GM15510 (cell line): ENCODE data around the gene RERE.

Experiments used
- POLR2A ChIP-seq: IDR thresholded peaks from 3 replicates; pipeline ENCODE4 v1.6.1; 2011; ENCODE audit warnings: borderline replicate concordance; ENCODE audit not compliant: insufficient read length; ENCODE audit errors: extremely low read depth

RERE gene

DNA sequence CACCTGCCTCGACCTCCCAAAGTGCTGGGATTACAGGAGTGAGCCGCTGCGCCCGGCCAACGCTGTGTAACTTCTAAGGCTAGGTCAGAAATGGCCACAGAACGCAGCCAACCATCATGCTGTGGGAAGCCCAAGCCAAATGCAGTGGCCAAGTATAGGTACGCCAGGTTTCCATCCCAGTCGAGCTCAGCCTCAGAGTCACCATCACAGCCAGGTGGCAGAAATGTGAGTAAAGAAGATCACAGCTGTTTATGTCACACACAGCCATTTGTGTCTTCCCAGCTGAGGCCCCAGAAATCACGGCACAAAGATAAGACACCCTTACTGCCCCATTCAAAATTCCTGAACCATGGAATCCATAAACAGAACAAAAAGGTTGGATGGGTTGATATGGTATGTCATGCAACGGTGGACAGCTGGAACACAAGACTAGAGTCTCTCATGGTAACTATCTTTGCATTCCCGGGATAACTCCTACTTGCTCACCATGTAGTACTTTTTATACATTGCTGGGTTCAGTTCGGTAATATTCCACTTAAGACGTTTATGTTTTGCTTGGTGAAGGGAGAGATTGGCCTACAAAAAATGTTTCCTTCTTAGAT lies 415.2 kb downstream of the RERE start:
- TF ChIP-seq POLR2A = no peak

DNA sequence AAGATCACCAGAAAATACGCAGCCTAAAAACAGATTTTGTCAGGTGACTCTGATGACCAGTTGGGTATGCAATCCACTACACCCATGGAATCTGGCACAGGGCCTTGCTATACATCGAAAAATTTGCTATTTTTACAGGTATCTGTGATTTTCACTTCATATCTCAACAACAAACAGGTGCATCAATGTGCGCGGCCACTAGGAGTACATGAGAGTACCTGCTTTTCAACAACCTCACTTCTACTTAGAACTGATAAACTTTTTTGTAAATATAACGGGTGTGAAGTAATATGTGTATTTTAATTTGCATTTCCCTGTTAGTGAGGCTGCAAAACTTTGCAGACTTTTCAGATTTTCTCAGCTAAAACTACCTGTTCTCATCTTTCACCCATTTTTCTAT lies 418.8 kb downstream of the RERE start:
- TF ChIP-seq POLR2A = no peak

DNA sequence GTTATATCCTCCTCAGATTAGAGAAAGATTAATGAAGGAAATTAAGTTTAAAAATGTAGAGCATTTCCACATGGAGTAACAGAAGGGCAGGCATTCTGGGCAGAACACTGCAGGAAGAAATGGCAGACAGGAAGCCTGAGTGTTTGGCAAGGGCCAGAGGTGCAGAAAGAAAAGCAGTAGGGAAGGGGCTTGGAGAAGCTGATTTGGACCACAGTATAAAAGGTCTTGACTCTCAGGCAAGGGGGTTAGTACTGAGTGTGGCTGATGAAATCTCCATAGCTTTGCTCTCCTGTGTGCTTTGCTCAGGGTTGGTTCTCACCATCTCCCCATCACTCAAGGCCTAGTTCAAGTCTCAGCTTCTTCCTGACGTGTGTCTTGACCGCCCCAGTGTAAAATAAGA lies 419.4 kb downstream of the RERE start:
- TF ChIP-seq POLR2A = no peak

DNA sequence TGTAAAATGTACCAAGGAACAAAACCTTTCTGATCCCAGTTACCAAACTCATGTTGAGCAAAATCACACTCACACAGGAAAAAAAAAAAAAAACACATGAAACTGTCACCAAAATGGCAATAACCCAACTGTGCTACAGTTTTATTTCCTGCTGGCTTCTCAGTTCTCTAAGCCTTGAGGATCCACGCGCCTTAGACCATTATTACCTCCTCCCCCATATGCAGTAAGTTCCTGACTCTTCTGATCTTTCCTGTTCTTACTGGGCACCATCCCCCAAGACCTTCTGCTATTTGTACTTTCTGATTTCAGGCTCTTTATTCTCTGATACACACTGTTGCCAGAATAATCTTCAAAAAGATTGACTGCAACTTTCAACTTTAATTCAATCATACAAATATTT lies 419.9 kb downstream of the RERE start:
- no peak for TF ChIP-seq POLR2A

DNA sequence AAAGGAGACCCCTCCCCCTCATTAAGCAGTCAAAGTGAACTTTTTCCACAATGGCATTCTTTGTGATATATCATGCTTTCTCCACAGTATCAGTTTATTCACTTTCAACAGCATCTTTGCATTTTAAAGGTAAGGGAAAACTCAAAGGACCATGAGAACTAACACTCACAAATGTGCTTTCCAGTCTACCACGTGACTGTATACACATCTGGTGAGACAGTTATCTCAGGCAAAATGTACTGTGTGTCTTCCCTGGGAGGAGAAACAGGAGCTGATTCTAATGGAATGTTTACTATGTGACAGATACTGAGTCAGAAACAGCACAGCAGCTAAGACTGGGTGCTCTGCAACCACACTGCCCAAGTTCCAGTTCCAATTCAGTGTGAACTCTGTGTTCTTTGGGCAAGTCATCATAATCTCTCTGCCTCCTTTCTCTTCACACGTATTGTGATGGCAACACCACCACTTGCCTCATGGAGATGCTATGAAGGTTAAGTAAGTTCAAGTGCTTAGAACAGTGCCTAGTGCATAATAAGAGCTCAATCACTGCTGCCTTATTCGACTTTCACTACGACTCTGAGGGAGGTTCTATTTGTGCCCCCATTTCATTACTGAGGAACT lies 420.5 kb downstream of the RERE start:
- TF ChIP-seq POLR2A = no peak

DNA sequence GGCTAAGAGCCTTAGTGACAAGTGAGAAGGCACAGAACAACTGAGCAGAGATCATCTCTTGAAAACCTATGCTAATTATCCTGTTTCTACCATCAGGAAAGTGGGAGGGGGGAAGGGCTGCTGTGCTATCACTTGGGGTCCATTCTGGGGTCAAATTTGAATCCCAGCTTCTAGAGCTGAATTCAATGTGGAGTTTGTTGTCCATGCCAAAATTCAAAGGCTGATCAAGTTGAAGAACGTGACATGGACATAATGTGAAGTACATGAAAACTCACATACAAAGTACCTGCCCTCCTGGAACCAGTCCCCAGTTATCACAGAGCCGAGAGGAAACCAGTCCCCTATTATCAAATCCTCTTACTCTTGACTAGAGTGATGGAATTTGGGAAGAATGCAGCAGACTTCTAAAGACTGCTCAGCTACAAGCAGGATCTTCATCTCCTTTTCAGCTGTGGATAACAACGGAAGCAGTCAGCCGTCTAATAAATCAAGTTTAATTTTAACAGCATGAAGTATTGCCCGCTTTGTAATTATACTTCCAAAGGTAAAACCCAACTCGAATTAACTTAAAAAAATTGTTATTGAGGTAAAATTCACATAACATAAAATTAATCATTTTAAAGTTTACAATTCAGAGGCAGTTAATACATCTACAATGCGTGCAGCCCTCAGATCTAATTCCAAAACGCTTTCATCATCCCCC lies 421.2 kb downstream of the RERE start:
- TF ChIP-seq POLR2A = no peak

DNA sequence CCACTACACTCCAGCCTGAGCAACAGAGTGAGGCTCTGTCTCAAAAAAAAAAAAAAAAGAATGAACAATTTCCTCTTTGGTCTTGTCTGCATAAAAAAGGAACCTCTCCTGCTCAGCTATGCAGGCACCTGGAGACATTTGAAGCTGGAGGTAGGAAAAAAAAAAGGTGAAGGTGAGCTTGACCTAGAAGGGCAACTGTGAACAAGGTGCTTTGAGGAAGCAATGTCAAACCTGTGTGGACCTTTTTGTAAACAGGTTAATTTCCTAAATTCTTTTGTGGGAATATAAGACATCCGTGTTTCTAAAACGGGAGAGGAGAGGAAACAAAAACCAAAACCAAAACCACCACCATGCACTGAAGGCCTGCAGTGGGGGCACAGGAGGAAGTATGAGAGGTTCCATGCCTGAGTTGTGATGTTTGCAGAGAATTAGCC lies 422.0 kb downstream of the RERE start:
- TF ChIP-seq POLR2A = no peak

DNA sequence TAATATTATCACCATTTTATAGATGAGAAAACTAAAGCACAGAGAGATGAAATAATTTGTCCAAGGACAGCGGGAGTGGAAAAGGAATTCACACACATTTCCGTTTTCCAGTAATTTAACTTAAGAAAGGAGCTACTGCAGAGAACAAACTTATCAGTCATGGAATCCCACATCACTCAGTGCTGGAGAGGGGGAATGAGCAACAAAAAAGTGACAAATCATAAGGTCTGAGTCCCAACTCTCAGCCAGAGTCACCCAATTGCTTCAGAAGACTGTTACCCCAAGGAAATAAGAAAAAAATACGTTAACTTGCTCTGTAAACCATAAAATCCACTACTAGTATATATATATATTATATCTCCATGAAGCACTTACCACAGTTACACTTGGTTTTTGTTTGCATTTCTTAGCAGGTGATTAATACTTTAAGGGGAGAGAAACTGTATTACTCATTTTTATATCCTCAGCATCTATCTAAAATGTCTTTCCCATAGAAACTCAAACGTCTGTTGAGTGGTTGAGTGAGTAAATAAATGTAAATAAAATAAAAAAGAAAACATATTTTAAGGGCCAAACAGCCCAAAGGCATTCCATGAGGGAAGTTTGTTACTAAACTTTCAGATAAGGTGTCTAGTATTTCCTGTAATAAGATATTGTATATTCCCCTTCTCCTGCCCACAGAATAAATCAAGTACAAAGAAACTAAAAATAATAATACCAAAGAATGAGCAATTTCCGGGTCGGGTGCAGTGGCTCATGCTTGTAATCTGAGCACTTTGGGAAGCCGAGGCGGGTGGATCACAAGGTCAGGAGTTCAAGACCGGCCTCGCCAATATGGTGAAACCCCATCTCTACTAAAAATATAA lies 422.8 kb downstream of the RERE start:
- no peak for TF ChIP-seq POLR2A

DNA sequence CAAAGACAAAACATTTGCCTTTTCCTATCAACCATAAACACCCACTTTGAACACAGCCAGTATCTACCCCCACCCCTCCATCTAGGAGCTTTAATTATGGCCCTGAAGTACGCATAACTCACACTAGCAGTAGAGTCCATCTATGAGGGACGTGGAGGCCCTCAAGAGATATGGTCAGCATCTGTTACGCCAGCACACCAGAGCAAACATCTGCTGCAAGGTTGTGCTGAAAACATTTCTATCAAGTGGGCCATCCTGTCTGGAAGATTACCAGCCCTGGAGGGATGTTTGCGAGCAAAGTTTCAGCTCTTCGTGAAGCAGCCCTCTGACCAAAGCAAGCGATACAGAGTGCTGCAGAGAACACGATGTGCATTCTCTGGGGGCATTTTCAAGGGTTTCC lies 424.9 kb downstream of the RERE start:
- TF ChIP-seq POLR2A = no peak

DNA sequence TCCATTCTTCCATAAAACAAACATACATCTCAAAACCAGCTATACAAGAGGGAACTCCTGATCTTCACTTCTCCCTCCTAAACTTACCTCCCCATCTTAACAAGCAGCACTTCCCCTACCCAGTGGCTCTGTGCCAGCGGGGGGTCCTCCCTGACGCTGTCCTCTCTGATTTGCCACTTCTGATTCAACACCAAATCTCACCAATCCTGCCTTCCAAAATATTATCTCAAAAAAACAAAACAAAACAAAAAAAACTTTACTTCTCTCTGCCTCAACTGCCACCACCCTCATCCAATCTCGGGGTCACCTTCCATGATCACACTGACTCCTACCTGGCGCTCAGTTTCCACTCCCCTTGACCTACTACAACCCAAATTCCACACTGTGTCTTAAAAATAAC lies 426.7 kb downstream of the RERE start:
- no peak for TF ChIP-seq POLR2A

DNA sequence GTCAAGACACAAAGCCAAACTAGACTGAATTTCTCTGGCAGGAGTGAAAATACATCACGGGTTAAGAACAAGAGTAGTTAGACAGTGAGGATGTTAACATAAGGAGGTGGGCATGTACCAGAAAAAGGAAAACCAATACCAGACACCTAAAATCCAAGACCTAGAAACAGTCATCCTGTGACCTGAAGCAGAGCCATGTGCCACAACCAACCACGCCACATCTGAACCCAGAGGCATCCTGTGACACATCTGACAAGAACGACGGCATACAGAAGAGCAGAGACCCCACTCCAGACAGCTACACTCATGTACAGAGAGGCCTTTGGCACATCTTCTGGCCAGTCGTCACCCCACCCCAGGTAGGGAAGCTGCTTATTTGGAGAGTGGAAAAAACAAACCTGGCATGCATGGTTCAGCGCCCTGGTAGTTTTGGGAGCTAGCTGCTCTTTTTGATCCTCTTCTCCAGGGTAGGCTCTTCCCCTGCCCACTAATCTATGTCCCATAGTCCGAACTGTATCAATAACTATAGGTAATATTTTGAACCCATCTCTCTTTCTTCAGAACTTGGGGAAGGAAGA lies 427.4 kb downstream of the RERE start:
- no peak for TF ChIP-seq POLR2A

DNA sequence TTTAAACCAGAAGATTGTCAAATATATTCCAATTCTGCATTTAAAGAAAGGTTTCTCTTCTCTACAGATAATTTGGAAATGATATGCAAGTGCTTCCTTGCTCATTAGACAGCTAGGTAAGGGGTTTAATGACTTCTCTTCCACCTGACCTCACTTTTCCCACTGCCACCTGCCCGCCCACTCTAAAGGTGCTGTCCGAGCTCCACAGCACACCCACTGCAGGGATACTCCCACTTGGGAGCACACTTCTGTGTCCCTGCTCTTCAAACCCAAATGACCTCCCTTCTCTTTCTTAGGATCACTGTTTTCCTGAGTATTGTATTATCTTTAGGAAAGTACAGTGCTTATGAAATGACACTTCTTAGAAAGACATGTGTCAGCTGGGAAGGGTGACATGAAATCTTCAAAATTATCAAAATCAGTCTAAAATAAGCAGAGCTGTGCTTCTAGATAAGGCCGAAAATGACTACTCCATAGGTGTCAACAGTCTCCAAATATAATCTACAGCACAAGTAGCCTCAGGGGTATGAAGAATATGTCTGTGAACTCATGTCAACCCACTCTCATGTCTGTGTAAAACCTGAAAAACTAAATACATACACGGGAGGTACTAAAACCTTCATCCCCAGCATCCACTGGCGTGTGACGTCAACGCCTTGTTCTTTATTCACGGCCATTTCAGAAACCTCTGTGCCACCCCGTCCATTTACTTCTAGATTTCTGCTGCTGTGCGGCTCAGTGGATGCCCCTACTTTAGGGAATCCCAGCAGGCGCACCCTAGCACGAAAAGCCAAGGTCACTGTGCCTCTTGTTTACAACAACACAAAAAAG lies 428.5 kb downstream of the RERE start:
- TF ChIP-seq POLR2A = no peak

DNA sequence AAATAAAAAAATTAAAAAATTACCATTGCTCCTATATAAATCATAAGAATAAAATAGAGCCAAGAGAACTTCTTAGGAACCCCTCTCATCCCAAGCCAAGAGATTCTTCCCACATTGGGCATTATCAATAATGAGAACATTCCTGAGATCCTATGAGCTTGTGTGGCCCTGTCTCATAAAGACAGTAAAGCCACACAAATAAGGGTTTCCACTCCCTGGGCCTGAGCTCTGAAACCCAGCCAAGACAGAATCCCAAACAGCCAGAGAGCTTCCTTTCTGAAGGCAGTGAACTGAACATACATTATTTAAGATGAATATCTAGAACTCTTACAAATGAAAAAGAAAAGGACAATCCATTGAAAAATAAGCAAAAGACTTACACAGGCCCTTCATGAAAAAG lies 431.2 kb downstream of the RERE start:
- TF ChIP-seq POLR2A = no peak

DNA sequence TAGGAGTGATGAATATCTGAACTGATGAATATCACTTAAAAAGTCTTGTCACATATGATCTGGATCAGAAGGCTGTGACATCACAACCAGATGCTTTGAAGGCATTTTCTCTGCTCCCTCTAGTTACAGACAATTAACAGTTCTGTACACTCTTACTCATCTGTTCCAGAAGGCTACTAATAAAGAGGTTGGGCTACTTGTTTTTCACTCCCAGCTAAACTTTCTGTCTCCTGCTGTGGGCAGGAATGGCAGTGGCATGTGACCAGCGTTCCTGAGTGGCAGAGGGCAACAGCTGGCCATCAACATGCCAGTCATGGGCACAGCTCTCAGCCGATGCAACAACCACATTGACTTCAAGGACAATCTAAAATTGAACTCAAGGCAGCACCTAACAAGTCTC lies 432.9 kb downstream of the RERE start:
- no peak for TF ChIP-seq POLR2A

DNA sequence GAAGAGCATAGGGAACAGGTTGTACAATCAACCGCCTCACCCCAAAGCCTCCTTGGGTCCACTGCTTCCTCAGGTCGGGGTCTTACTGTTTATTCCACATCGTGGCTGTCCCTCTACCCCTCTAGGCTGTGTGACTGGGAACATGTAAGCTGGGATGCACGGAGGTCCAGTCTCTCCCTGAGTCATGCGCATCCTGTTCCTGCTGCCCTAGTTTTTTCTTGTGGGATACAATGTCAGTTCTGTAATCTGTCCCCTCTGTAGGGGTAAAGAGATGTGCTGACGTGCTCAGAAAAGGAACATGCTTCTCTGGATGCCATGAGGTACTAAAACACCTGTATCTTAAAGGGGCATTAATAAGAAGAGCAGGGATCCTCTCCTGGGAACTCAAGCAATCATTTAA lies 433.4 kb downstream of the RERE start:
- no peak for TF ChIP-seq POLR2A
